Vagina (tissue), 2 donors: ENCODE data around the gene FLRT1.

ENCODE experiments used
- POLR2A ChIP-seq, 2 donors: fragments of 450-650 bp; IDR thresholded peaks; one replicate each; pipeline ENCODE4 v1.6.1; 2017; ENCODE audit warnings: antibody characterized with exemption in 2 of 2, mild to moderate bottlenecking in 2 of 2, moderate library complexity in 2 of 2
- POLR2AphosphoS5 ChIP-seq, 2 donors: sonication (generic); formaldehyde crosslinking; IDR thresholded peaks; one replicate each; pipeline ENCODE4 v1.9.0; 2017; ENCODE audit warnings: antibody characterized with exemption in 2 of 2, mild to moderate bottlenecking in 2 of 2, low read depth in 1 of 2; ENCODE audit not compliant: insufficient read depth in 1 of 2

GRCh38 chr11:64020976-64021756 is 14.6 kb upstream of the FLRT1 start:
- TF ChIP-seq POLR2A (IDR thresholded peaks at IDR 0.05) (no peak), POLR2AphosphoS5 (IDR thresholded peaks at IDR 0.05; ENCODE audit: insufficient read depth in 1 of 2, low read depth in 1 of 2) (no peak)
